ENCODE data around the gene HPD. TPM values are rescaled to one million over a fixed set of nuclear protein-coding genes. Genes with fewer than 3 reads are reported as not detected.
A peak's percentile ranks its signal among the peaks of the same experiment; 100 is the strongest.
"Not testable (repeated sequence)": the region's sequence is repeated elsewhere in the genome, so short reads cannot be mapped to it uniquely, and the experiment has no call there.

The HPD gene
- total RNA-seq, 1 donor from 2014 or later = not detected

GRCh38 chr12:121869229-121869628 lies 10.6 kb upstream of the HPD start:
- DNase-seq (ENCODE audit: extremely low read depth, low read depth, low spot score) = not testable (repeated sequence)

GRCh38 chr12:121866331-121866730 lies 7.7 kb upstream of the HPD start:
- DNase-seq (ENCODE audit: extremely low read depth, low read depth, low spot score) = no peak

- DNase-seq (ENCODE audit: extremely low read depth, low read depth, low spot score) = no peak
Observed at GRCh38 chr12:121861636-121862254, 3.1 kb upstream of the HPD start.

GRCh38 chr12:121860699-121861098 lies 2.0 kb upstream of the HPD start:
- not testable (repeated sequence) for DNase-seq (ENCODE audit: extremely low read depth, low read depth, low spot score)

- no peak for DNase-seq (ENCODE audit: extremely low read depth, low read depth, low spot score)
Observed at GRCh38 chr12:121860257-121860656, 1.6 kb upstream of the HPD start.

GRCh38 chr12:121858318-121858661 lies 369 bp downstream of the HPD start:
- DNase-seq (ENCODE audit: extremely low read depth, low read depth, low spot score) = no peak

- DNase-seq (ENCODE audit: extremely low read depth, low read depth, low spot score) = no peak
Observed at GRCh38 chr12:121857322-121858246, 1.1 kb downstream of the HPD start.

GRCh38 chr12:121852392-121852791 lies 6.3 kb downstream of the HPD start:
- DNase-seq (ENCODE audit: extremely low read depth, low read depth, low spot score) = not testable (repeated sequence)

GRCh38 chr12:121849665-121850064 lies 9.0 kb downstream of the HPD start:
- no peak for DNase-seq (ENCODE audit: extremely low read depth, low read depth, low spot score)

- no peak for DNase-seq (ENCODE audit: extremely low read depth, low read depth, low spot score)
Observed at GRCh38 chr12:121849211-121849610, 9.4 kb downstream of the HPD start.

GRCh38 chr12:121845701-121846100 lies 13.0 kb downstream of the HPD start:
- no peak for DNase-seq (ENCODE audit: extremely low read depth, low read depth, low spot score)

GRCh38 chr12:121843236-121843982 lies 15.2 kb downstream of the HPD start:
- DNase-seq (ENCODE audit: extremely low read depth, low read depth, low spot score) = no peak

GRCh38 chr12:121839993-121840761 lies 18.5 kb downstream of the HPD start:
- DNase-seq (ENCODE audit: extremely low read depth, low read depth, low spot score) = no peak

- peak; percentile 80 for DNase-seq (ENCODE audit: extremely low read depth, low read depth, low spot score)
Observed at GRCh38 chr12:121839106-121839992, 19.3 kb downstream of the HPD start.

- no peak for DNase-seq (ENCODE audit: extremely low read depth, low read depth, low spot score)
Observed at GRCh38 chr12:121838126-121838525, 20.5 kb downstream of the HPD start.

- DNase-seq (ENCODE audit: extremely low read depth, low read depth, low spot score) = no peak
Observed at GRCh38 chr12:121837680-121838079, 21.0 kb downstream of the HPD start.

- no peak for DNase-seq (ENCODE audit: extremely low read depth, low read depth, low spot score)
Observed at GRCh38 chr12:121831571-121832245, 27.0 kb downstream of the HPD start.

- no peak for DNase-seq (ENCODE audit: extremely low read depth, low read depth, low spot score)
Observed at GRCh38 chr12:121830588-121831265, 27.9 kb downstream of the HPD start.

GRCh38 chr12:121830134-121830533 lies 28.5 kb downstream of the HPD start:
- DNase-seq (ENCODE audit: extremely low read depth, low read depth, low spot score) = no peak
